A549 (cell line): ENCODE measurements around the gene TBC1D8.

Experiments
- CHD4 ChIP-seq: fragments of 200-600 bp; sonication (generic); IDR thresholded peaks from 2 replicates; pipeline ENCODE4 v1.6.1; 2016; ENCODE audit warnings: antibody characterized with exemption, mild to moderate bottlenecking, borderline replicate concordance
- MAFK ChIP-seq: fragments of 450-650 bp; IDR thresholded peaks from 2 replicates; pipeline ENCODE4 v1.6.1; 2014; ENCODE audit not compliant: partially characterized antibody
- POLR2A ChIP-seq: IDR thresholded peaks from 2 replicates; pipeline ENCODE4 v1.6.1; 2012; ENCODE audit warnings: mild to moderate bottlenecking, low read length
- POLR2AphosphoS2 ChIP-seq: conservative IDR thresholded peaks from 2 replicates; pipeline ENCODE4 v1.6.1; 2012; ENCODE audit warnings: low read length, improper control_type of control experiment, inconsistent platforms
- RAD21 ChIP-seq, 2 experiments: fragments of >200 bp in 1 of 2; sonication (Bioruptor Twin) in 1 of 2; formaldehyde crosslinking in 1 of 2; IDR thresholded peaks in 1 of 2; conservative IDR thresholded peaks in 1 of 2; 2 replicates in 1 of 2; 3 replicates in 1 of 2; pipeline ENCODE4 v1.6.1; 2012 to 2018; ENCODE audit warnings: inconsistent platforms in 1 of 2
- RFX5 ChIP-seq: fragments of 450-650 bp; IDR thresholded peaks from 2 replicates; pipeline ENCODE4 v1.7.1; 2014; ENCODE audit warnings: antibody characterized with exemption, mild to moderate bottlenecking, moderate library complexity
- TF ChIP-seq, protein P1 (sequence below): fragments of >200 bp; sonication (Bioruptor Twin); formaldehyde crosslinking; IDR thresholded peaks from 3 replicates; pipeline ENCODE4 v1.6.1; 2016
- TF ChIP-seq, protein P2 (sequence below): fragments of >200 bp; sonication (Bioruptor Twin); formaldehyde crosslinking; IDR thresholded peaks from 3 replicates; pipeline ENCODE4 v1.5.1; 2016
- TF ChIP-seq, protein P3 (sequence below): IDR thresholded peaks from 2 replicates; pipeline ENCODE4 v1.6.1; 2012
- TF ChIP-seq, protein P4 (sequence below): fragments of 200-600 bp; sonication (generic); IDR thresholded peaks from 2 replicates; pipeline ENCODE4 v1.6.1; 2016; ENCODE audit warnings: antibody characterized with exemption, mild to moderate bottlenecking, moderate library complexity

DNA sequence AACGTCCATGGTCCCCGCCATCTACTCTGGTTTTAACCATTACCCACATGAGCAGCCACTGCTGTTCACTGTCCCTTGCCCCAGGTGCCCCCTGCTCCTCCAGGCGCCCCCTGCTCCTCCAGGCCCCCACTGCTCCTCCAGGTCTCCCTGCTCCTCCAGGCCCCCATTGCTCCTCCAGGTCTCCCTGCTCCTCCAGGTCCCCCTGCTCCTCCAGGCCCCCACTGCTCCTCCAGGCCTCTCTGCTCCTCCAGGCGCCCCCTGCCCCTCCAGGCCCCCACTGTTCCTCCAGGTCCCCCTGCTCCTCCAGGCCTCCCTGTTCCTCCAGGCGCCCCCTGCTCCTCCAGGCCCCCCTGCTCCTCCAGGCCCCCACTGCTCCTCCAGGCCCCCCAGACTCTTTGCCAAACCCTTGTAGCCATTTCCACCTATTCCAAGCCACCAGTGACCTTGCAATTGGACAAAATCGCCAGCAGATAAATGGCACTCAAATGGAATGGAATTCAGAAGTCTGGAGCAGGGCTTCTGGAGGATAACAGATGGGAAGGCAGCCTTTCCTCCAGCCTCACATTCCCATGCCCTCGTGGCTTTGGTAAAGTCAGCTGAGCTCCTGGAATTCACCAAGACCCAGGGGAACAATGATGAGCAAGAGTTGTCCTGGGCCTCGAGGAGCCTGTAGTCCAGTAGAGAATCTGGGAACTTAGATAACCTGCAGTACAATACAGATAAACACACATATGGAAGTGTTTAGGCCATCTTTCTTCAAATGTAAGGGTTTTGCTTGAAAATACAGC lies 162.4 kb downstream of the TBC1D8 start:
- TF ChIP-seq, protein P1, sequence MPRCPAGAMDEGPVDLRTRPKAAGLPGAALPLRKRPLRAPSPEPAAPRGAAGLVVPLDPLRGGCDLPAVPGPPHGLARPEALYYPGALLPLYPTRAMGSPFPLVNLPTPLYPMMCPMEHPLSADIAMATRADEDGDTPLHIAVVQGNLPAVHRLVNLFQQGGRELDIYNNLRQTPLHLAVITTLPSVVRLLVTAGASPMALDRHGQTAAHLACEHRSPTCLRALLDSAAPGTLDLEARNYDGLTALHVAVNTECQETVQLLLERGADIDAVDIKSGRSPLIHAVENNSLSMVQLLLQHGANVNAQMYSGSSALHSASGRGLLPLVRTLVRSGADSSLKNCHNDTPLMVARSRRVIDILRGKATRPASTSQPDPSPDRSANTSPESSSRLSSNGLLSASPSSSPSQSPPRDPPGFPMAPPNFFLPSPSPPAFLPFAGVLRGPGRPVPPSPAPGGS: no peak
- TF ChIP-seq POLR2AphosphoS2 (no peak), MAFK (no peak), POLR2A (no peak), RAD21 (conservative IDR thresholded peaks at IDR 0.05 in 1 of 2, IDR thresholded peaks at IDR 0.05 in 1 of 2) (no peak), RFX5 (no peak), CHD4 (no peak)
- TF ChIP-seq, protein P2, sequence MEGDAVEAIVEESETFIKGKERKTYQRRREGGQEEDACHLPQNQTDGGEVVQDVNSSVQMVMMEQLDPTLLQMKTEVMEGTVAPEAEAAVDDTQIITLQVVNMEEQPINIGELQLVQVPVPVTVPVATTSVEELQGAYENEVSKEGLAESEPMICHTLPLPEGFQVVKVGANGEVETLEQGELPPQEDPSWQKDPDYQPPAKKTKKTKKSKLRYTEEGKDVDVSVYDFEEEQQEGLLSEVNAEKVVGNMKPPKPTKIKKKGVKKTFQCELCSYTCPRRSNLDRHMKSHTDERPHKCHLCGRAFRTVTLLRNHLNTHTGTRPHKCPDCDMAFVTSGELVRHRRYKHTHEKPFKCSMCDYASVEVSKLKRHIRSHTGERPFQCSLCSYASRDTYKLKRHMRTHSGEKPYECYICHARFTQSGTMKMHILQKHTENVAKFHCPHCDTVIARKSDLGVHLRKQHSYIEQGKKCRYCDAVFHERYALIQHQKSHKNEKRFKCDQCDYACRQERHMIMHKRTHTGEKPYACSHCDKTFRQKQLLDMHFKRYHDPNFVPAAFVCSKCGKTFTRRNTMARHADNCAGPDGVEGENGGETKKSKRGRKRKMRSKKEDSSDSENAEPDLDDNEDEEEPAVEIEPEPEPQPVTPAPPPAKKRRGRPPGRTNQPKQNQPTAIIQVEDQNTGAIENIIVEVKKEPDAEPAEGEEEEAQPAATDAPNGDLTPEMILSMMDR: no peak
- TF ChIP-seq, protein P3, sequence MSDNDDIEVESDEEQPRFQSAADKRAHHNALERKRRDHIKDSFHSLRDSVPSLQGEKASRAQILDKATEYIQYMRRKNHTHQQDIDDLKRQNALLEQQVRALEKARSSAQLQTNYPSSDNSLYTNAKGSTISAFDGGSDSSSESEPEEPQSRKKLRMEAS: no peak
- TF ChIP-seq, protein P4, sequence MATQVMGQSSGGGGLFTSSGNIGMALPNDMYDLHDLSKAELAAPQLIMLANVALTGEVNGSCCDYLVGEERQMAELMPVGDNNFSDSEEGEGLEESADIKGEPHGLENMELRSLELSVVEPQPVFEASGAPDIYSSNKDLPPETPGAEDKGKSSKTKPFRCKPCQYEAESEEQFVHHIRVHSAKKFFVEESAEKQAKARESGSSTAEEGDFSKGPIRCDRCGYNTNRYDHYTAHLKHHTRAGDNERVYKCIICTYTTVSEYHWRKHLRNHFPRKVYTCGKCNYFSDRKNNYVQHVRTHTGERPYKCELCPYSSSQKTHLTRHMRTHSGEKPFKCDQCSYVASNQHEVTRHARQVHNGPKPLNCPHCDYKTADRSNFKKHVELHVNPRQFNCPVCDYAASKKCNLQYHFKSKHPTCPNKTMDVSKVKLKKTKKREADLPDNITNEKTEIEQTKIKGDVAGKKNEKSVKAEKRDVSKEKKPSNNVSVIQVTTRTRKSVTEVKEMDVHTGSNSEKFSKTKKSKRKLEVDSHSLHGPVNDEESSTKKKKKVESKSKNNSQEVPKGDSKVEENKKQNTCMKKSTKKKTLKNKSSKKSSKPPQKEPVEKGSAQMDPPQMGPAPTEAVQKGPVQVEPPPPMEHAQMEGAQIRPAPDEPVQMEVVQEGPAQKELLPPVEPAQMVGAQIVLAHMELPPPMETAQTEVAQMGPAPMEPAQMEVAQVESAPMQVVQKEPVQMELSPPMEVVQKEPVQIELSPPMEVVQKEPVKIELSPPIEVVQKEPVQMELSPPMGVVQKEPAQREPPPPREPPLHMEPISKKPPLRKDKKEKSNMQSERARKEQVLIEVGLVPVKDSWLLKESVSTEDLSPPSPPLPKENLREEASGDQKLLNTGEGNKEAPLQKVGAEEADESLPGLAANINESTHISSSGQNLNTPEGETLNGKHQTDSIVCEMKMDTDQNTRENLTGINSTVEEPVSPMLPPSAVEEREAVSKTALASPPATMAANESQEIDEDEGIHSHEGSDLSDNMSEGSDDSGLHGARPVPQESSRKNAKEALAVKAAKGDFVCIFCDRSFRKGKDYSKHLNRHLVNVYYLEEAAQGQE: no peak
